GM11168 (cell line): Measurements from ENCODE around the gene TCERG1L.
"Not testable (repeated sequence)": the region's sequence is repeated elsewhere in the genome, so short reads cannot be mapped to it uniquely, and the experiment has no call there.

Experiments used
- in situ Hi-C: fragments of 300-500 bp; cut with MboI; formaldehyde crosslinking; loops from one replicate; pipeline ENCODE4 v1.12.0; 2022; ENCODE audit warnings: low sequenced_read_pairs; ENCODE audit not compliant: unreplicated experiment

Gene TCERG1L, protein sequence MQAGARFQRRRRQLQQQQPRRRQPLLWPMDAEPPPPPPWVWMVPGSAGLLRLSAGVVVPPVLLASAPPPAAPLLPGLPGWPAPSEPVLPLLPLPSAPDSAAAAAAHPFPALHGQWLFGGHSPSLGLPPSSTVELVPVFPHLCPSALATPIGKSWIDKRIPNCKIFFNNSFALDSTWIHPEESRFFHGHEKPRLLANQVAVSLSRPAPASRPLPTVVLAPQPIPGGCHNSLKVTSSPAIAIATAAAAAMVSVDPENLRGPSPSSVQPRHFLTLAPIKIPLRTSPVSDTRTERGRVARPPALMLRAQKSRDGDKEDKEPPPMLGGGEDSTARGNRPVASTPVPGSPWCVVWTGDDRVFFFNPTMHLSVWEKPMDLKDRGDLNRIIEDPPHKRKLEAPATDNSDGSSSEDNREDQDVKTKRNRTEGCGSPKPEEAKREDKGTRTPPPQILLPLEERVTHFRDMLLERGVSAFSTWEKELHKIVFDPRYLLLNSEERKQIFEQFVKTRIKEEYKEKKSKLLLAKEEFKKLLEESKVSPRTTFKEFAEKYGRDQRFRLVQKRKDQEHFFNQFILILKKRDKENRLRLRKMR

DNA sequence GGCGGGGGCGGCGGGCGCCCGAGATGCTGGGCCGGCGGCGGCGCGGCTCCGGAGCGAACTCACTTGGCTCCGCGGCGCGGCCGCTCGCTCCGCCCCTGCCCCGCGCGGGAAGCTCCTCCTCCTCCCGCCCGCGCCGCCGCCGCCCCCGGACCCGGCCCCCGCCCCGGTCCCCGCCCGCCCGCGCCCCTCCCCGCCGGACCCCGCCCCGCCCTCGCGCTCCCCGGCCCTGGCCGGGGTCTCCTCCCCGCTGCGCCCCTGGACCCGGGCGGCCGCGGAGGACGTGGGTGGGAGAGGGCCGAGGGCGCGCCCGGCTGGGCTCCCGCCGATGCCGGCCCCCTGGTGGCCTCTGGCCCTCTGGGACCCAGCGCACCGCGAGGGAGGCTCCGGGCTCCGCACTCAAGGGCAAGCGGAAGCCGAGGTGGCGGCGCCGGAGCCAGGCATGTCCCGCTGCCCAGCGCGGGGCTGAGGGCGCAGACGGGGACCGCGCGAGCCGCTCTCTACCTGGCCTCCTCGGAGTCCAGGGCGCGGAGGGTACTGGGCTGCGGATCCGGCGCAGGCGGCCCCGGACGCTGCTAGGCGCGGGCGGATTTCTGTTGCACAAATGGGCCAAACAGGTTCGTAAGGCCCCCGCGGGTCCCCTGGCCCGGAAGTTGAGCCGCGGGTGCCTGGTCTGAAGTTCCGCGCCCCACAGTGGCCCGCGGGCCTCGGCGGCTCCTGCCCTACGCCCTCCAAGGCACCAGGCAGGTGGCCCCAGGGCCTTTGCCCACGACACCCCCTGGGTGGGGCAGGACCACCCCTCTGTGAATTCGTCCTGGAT lies at the start of gene TCERG1L:
TCERG1L (minus strand) TSS at position 61 of the 817 bp plus-strand sequence. CDS start 86 bp downstream, outside the sequence.
- in situ Hi-C loops: no loop called here

DNA sequence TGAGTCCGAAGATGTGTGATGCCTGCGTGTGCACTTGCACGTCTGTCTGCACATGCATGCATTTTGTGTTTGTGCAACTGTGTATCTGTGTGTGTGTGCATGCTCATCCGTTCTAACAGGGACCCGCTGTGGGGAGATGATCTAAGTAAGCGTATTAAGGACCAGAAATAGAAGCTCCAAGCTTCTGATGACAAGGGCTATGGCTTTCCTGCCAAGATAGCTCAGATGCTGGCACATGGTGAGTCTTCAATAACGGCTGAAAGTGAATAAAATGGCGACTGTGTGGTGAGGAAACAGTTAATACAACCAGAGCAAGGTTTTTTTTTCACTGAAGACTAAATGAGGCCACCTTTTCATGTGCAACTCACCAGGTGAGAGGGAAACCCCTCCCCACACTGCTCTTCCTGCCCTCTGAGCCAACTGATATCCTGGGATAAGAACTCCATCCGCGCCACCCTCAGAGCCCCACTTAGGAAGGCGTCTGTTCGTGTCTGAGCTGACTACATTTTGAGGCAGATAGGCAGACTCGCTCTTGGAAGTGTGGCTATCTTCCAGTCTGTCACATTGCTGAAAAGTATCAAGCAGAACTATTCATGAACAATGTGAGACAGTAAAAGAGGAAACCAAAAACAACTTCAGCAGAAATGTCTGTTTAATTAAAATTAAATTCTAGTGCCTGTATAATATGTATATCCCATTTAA lies 47.4 kb upstream of the TCERG1L start:
- in situ Hi-C loops: no loop called here

DNA sequence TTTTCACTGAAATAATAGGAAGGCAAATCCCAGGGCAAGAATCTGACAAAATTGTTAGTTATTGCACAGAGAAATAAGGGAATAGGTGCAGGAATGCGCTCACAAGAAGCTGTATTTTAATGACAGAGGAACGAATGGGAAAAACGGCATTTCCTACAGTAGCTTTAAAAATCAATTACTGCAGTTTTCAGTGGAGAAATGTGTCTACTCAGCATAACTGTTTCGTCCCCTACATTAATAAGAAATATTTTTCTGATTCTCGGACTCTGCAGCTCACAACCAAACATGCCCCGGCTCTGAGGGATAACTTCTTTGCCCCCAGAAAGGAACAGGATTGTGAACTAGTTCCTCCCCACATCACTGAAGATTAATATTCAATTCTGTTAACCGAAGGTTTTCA lies 44.9 kb upstream of the TCERG1L start:
- in situ Hi-C loops: no loop called here

DNA sequence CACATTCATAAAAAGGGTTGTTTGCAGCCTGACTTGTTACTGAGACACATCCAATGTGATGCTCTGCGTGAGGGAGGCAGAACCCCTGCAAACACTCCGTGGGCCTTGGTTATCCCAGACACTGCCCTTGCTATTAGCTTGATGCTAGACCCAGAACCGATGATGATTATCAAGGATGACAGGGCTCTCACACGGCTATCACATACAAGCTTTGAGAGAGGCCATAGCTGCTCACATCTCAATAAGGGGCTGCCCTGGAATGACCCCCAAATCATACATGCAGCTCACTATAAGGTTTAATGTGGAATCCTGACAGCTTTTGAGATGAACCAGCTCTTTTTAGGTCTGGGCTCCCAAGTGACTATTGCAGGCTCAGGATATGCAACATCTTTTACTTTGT lies 44.4 kb upstream of the TCERG1L start:
- in situ Hi-C loops: no loop called here

DNA sequence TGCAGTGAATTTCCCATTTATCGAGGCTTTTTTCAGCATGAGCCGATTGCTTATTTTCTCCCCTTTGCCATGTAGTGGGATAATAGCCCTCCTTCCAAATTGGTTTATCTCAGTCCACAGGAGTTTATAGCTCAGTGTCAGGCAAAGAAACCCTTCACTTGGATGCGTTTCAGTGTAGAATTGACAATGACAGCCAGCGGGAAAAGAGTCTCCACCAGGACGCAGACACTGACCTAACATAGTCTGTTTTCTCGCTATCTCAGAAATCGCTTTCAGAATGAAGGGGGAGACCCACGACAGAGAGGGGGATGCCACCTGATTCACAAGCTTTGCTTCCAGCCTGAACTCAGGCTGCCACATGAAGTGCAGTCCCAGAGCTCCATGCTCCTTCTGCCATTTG lies 43.5 kb upstream of the TCERG1L start:
- in situ Hi-C loops: no loop called here

DNA sequence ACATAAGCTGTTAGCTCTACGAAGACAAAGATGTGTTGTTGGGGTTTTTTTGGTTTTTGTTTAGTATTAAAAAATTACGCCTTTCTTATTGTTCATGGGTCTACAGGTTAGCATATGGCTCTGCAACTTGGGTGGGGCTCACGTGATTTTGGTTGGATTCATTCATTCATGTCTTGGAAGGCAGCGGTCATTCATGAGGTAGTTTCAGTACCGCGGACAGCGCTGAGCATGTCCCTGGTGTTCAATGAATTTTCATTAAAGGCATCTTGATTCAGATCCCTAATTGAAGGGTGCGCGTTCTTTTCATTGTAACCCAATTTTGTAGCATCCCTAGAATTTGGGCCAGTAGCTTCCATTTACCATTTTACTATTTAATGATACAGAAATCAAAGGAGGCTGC lies 42.9 kb upstream of the TCERG1L start:
- in situ Hi-C loops: no loop called here

DNA sequence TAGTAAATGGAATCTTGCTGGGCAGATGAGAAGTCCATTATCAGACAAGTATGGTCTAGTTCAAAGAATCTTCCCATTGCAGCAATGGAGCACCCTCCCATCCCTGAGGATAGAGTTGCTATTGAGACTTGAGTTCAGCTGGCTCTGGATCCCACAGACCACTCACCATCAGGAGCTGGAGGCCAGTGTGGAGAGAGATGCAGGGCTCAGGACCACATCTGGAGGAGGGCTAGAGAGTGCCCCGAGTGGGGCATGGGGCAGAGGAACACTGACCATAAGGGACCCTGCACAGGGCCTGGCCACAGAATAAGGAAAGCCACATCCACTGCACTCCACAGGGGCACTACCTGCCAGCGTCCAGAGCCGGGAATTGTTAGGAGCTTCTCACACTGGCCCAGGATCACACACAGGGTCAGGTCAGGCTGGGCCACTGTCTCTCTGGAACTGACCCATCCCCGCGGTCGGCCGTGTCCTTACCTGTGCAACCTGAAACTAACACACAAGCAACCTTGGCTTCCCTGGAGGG lies 41.3 kb upstream of the TCERG1L start:
- in situ Hi-C loops: no loop called here

DNA sequence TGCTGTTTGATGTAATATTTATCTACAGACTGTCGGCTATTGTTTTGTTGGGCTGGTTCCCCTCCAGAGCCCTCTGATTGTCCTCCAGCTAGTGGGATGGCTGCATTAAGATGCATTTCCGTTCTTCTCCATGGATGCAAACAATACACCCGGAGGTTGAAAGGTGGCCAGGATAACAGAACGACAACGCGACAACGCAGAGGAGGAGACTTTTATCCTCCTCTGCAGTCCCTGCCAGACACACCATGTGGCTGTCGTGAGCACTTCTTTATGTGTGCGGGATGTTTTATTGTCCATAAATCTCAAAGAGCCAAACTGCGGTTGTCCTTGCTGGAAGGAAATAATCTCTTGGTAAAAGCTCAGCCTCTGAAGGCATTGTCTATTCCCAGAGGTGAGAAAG lies 39.1 kb upstream of the TCERG1L start:
- in situ Hi-C loops: no loop called here

DNA sequence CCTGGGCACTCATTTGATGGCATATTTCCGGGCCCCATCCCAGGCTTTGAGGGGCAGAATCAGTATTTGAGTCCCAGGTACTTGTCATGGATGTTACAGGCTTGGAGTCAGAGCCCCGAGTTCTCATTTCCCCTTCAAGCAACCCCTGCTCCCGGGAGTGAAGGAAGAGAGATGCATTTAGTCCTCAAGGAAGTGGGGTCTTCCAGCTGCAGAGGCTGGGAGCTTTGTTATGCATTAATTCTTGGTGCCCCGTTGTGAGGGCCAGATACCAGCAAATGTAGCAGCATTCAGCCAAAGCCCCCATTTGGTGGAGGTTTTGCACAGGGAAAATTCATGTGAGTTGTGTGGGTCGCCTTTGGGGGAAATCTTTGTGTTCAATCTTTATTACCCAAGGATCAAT lies 38.7 kb upstream of the TCERG1L start:
- in situ Hi-C loops: no loop called here

DNA sequence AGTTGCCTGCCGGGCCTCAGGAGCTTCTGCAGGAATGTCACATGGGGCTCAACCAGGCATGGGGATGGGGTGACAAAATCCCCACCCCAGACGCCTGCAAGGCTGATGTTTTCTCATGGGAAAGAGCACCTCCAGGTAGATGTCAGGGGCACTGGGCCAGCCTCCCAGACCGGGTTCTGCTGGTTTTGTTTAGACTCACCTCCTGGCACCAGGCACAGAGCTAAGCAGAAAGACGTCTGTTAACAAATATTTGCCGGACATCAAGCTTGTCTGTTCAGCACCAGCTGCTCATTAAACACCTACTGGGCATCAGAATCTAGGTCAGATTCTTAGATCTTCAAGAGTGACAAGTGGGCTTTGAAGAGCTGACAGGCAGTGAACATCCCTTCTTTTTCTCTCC lies 34.9 kb upstream of the TCERG1L start:
- in situ Hi-C loops: no loop called here

DNA sequence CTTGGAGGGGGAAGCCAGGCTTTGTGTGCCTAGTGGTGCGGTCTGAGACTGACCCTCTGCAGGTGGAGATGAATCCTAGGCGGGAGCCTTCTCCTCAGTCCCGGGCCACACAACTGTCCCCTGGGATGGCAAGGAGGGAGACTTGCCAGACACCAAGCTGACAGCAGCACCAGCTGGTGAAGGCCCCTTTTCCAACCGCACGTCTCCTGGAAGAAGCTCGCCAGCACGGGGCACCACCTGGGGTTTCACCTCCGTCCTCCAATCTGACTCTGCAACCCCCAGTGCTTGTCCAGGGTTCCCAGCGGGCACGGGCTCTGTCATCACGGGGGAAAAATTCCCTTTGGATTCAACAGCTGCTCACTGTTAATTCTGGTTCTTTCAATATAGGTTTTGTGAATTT lies 34.2 kb upstream of the TCERG1L start:
- in situ Hi-C loops: no loop called here

DNA sequence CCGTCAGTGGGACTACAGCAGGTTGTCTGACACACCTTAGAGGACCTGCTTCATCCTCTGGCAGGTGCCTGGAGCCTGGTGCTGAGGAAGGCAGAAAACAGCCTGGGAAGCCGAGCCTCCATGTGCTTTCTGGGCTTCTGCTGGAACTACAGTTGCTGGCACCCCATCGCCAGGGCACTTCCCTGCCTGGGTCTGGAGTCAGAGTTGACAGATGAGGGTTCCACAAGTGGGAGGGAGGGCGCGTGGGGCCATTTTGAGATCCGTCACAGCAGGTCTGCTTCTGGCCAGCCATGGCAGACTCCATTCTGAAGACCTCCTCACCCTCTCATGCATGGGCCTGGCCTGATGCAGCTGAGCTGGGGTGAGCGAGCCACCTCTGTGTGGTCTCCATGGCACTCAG lies 33.2 kb upstream of the TCERG1L start:
- in situ Hi-C loops: no loop called here

DNA sequence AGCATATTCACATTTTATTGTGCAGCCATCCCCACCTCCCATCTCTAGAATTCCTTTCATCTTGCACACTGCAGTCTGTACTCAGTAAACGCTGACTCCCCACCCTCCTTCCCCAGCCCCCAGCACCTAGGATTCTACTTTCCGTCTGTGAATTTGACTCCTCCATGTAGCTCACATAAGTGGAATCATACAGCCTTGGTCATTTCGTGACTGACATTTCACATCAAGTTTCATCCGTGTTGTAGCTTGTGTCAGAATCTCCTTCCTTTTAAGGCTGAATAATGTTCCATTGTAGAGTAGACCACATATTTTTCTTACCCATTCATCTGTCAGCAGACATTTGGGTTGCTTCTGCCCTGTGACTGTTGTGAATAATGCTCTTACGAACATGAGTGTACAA lies 26.2 kb upstream of the TCERG1L start:
- in situ Hi-C loops: no loop called here

DNA sequence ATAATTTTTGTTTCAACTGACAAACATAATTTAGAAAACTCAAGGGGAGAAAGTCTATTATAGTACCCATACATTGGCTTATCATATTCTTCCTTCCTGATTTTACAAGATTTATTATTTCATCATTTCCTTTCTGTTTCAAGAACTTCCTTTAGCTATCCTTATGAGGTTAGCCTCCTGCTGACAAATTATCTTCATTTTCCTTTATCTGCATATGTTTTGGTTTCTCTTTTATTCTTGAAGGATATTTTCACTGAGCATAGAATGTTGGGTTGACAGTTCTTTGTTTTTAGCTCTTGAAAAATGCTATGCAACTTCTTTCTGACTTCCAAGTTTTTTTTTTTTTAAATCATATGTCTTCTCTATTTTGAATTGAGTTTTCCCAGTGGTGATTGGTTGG lies 21.3 kb upstream of the TCERG1L start:
- in situ Hi-C loops: no loop called here

DNA sequence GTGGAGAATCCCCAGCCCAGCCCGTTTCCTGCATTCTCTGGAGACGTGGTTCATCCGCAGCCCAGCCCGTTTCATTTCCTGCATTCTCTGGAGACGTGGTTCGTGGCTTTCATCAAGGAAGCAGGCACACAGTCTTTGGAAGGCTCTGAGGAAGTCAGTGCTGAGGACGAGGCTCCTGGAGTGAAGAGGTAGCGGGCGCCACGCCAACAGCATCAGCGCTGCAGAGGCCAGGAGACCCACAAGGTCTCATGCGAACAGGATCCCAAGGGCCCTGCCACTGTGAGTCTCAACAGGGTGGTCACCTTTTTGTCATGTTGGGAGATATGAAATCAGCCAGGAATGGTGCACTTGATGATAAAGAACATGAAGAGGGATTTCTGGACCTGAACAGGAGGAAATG lies 12.4 kb upstream of the TCERG1L start:
- in situ Hi-C loops: no loop called here

DNA sequence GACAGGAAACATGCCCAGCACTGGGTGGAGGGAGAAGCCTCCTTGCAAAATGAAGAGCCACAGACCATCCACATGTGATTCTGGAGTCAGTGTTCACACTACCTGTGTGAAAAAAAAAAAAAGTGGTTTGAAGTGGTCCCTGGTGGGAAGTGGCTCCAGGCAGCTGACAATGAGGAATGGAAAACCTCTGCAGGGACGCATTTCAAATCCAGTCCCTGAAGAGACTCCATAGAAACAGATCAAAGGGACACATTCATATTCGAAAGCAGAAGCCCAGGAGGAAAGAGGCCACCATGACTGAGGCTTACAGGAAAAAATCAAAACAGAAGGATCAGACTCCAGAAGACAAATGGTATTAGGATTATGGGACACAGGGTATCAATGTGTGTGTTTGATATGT lies 11.5 kb upstream of the TCERG1L start:
- in situ Hi-C loops: no loop called here

DNA sequence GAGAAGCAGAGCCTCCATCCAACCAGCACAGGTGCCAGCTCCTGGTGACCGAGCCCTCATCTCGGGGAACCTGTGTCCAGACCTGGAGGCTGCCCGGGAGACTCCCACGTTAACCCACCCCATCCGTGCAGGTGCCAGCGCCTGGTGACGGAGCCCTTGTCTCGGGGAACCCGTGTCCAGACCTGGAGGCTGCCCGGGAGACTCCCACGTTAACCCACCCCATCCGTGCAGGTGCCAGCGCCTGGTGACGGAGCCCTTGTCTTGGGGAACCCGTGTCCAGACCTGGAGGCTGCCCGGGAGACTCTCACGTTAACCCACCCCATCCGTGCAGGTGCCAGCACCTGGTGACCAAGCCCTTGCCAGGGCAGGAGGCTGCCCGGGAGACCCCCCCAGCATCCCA lies 11.1 kb upstream of the TCERG1L start:
- in situ Hi-C loops: not testable (repeated sequence)

DNA sequence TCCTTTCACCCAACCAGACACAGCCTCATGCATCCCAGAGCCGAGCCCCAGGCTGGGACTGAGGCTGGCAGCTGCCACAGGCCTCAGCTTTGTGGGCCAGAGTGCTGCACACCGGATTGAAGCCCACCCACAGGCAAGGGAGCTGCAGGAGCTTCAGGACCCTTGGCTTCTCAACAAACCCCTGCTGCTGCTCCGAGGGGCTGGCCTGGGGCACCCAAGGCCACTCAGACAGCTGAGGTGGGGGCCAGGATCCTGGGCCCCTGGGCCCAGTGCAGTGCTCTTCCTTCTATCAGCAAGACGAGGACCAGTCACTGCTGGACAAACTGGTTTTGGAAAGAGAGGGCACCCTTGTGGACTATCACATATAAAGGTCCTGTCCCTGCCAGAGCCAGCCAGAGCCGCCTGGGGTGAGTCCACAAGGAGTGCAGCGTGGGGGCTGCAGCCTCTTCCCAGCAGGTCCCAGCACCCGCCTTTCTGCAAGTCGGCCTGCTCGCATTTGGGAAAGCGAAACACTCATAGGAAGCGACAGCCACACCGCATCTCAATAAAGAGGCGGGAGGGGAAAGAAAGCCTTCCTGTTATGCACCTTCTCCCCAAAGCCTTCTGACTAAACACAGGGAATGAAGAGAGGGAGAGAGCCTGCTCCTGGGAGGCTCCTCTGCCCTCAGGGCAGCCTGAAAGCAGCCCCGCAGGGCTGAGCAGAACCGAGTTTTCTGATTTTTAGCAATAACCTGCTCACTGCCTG lies 9.5 kb upstream of the TCERG1L start:
- in situ Hi-C loops: no loop called here

DNA sequence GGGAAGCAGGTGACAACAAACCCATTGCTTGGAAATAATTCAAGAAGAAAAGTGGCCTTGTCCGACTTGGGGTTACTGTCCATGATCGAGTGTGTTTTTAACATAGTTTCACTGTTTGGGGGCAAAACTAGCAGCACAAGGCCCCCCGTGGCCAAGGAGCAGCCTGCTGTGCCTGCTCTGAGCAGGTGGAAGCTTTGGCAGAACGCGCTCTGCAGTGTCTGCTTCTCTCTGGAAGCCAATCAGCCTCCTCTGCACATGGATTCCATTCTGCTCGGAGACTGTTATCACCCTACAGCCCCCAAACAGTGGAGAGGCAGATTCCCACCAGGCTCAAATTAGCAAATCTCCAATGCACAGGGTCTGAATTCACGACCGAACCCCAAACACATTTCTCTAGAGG lies 7.3 kb upstream of the TCERG1L start:
- in situ Hi-C loops: no loop called here

DNA sequence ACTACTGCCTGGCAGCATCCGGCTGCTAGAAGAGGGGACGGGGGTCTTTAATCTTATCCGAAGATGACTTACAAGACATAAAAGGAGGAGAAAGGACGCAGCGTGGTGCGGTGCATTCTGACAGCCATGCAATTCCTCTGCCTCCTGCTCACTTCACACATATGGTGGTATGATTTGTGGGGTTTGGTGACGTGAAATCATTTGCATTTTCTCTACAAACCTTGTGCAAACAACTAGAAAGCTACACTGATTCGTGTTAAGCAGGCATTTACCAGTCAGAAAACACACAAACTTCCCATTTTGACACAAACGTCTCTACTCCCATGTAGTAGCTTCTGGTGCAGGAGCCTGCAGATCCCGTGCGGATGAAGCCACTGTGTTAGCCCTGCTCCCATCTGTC lies 6.8 kb upstream of the TCERG1L start:
- in situ Hi-C loops: no loop called here
